ENCODE results near the gene GNG4.

GRCh38 chr1:235571482-235571881 is 78.1 kb downstream of the GNG4 start:
- TF ChIP-seq CTCF (IDR thresholded peaks at IDR 0.05; ENCODE audit: low read length) (no peak), EZH2 (optimal IDR thresholded peaks at IDR 0.05; ENCODE audit: low read depth, low read length) (no peak)
